Anterior cingulate cortex (tissue), 58 donors: Measurements from ENCODE around the gene BCKDHB.
"Not testable (repeated sequence)": the region's sequence is repeated elsewhere in the genome, so short reads cannot be mapped to it uniquely, and the experiment has no call there.

Experiments used
- DNase-seq, 58 donors: peaks; one replicate each; lab custom pipeline; 2025; lab: John Stamatoyannopoulos, UW

BCKDHB gene

GRCh38 chr6:80106418-80107235 lies at the start of gene BCKDHB:
Gene BCKDHB, plus strand, starts transcription at chr6:80106671. Its CDS starts 23 bp downstream, at chr6:80106694.
- DNase-seq: peak; percentile 89 to 99 (median 97)

GRCh38 chr6:80060774-80061173 lies 45.7 kb upstream of the BCKDHB start:
- DNase-seq: no peak

- DNase-seq: not testable (repeated sequence)
These were observed 38.3 kb upstream of the BCKDHB start for GRCh38 chr6:80068146-80068545.

- DNase-seq: not testable (repeated sequence)
These were observed 36.0 kb upstream of the BCKDHB start for GRCh38 chr6:80070431-80070830.

- no peak for DNase-seq
These were observed 29.4 kb upstream of the BCKDHB start for GRCh38 chr6:80077067-80077466.

GRCh38 chr6:80088637-80089036 lies 17.8 kb upstream of the BCKDHB start:
- DNase-seq: no peak

- DNase-seq: no peak
These were observed 15.0 kb upstream of the BCKDHB start for GRCh38 chr6:80091506-80091905.

- no peak for DNase-seq
These were observed 12.5 kb upstream of the BCKDHB start for GRCh38 chr6:80094017-80094416.

- no peak for DNase-seq
These were observed 10.9 kb upstream of the BCKDHB start for GRCh38 chr6:80095600-80095999.

GRCh38 chr6:80098392-80098791 lies 8.1 kb upstream of the BCKDHB start:
- DNase-seq: no peak

- DNase-seq: no peak
These were observed 2.0 kb upstream of the BCKDHB start for GRCh38 chr6:80104520-80104919.

- DNase-seq: no peak
These were observed 476 bp upstream of the BCKDHB start for GRCh38 chr6:80105972-80106417.

GRCh38 chr6:80122576-80122975 lies 16.1 kb downstream of the BCKDHB start:
- not testable (repeated sequence) for DNase-seq

GRCh38 chr6:80126657-80127345 lies 20.3 kb downstream of the BCKDHB start:
- no peak for DNase-seq

GRCh38 chr6:80129485-80129884 lies 23.0 kb downstream of the BCKDHB start:
- no peak for DNase-seq

GRCh38 chr6:80133020-80133419 lies 26.5 kb downstream of the BCKDHB start:
- peak in 45 of 58 donors; percentile 3 to 71 (median 28) for DNase-seq

- DNase-seq: no peak
These were observed 27.6 kb downstream of the BCKDHB start for GRCh38 chr6:80134065-80134464.

GRCh38 chr6:80142586-80142985 lies 36.1 kb downstream of the BCKDHB start:
- no peak for DNase-seq

- DNase-seq: peak in 34 of 58 donors; percentile 1 to 72 (median 14)
These were observed 37.0 kb downstream of the BCKDHB start for GRCh38 chr6:80143419-80143937.

- DNase-seq: peak in 1 of 58 donors; percentile 6
These were observed 38.4 kb downstream of the BCKDHB start for GRCh38 chr6:80144753-80145315.

- no peak for DNase-seq
These were observed 39.0 kb downstream of the BCKDHB start for GRCh38 chr6:80145509-80145908.
